Gastrocnemius medialis (tissue), 4 donors: ENCODE data around the gene SOX1. TPM values are rescaled to one million over a fixed set of nuclear protein-coding genes. Genes with fewer than 3 reads are reported as not detected.

Experiments
- ATAC-seq, 2 donors: fragments of 150-250 bp; one replicate each; pipeline ENCODE4 v1.9.1; 2016
- DNase-seq, 2 donors: peaks; one replicate each; pipeline ENCODE4 v3.0.0-alpha.2; 2019
- H3K27ac ChIP-seq, 4 donors: fragments of 200-600 bp; sonication (generic); 1 replicate in 1 of 4; 2 replicates in 3 of 4; pipeline ENCODE4 v1.5.1; 2016 to 2018; ENCODE audit warnings: mild to moderate bottlenecking in 2 of 4, moderate library complexity in 1 of 4
- H3K27me3 ChIP-seq, 3 donors: fragments of 200-600 bp; sonication (generic) in 2 of 3; 1 replicate in 1 of 3; 2 replicates in 2 of 3; pipeline versions ENCODE4 v1.5.1 to v1.6.0; 2016 to 2019; ENCODE audit warnings: mild to moderate bottlenecking in 1 of 3, moderate library complexity in 1 of 3
- H3K36me3 ChIP-seq, 2 donors: fragments of 200-600 bp; sonication (generic) in 1 of 2; one replicate each; pipeline ENCODE4 v1.5.1; 2017 to 2018
- H3K4me1 ChIP-seq, 2 donors: fragments of 200-600 bp; sonication (generic) in 1 of 2; one replicate each; pipeline ENCODE4 v1.5.1; 2016 to 2017; ENCODE audit warnings: mild to moderate bottlenecking in 2 of 2
- H3K4me3 ChIP-seq, 4 donors: fragments of 200-600 bp; sonication (generic) in 3 of 4; 1 replicate in 1 of 4; 2 replicates in 3 of 4; pipeline ENCODE4 v1.5.1; 2016 to 2019; ENCODE audit warnings: mild to moderate bottlenecking in 2 of 4
- H3K9me3 ChIP-seq, 3 donors: fragments of 200-600 bp; sonication (generic) in 2 of 3; 1 replicate in 1 of 3; 2 replicates in 2 of 3; pipeline ENCODE4 v1.5.1; 2016 to 2019
- POLR2A ChIP-seq, 2 donors: fragments of 450-650 bp; IDR thresholded peaks; one replicate each; pipeline ENCODE4 v1.6.1; 2017; ENCODE audit warnings: antibody characterized with exemption in 2 of 2, mild to moderate bottlenecking in 2 of 2, moderate library complexity in 2 of 2
- in situ Hi-C, 4 donors: fragments of 200-750 bp; cut with MboI; loops; one replicate each; pipeline versions ENCODE4 v1.15.0 to v1.8.0; 2017; ENCODE audit warnings: low sequenced_read_pairs in 4 of 4
- intact Hi-C: fragments of 100-400 bp; cut with DNase I; formaldehyde crosslinking; loops from one replicate; pipeline ENCODE4 v1.15.1; 2023; ENCODE audit warnings: low total_unique reads
- total RNA-seq, 4 donors: library from RNA; depleted of rRNA; stranded (reverse); fragments of >200 nt; gene quantifications; one replicate each; pipeline versions ENCODE4 v1.1.0 to v1.2.3, GENCODE V29; 2016
- TF ChIP-seq, protein P1 (sequence below), 5 experiments: fragments of 450-650 bp in 3 of 5; fragments of 200-600 bp in 2 of 5; sonication (generic) in 2 of 5; IDR thresholded peaks in 4 of 5; conservative IDR thresholded peaks in 1 of 5; 1 replicate in 4 of 5; 2 replicates in 1 of 5; pipeline ENCODE4 v1.5.1; 2016 to 2019; ENCODE audit warnings: antibody characterized with exemption in 5 of 5, mild to moderate bottlenecking in 3 of 5, moderate library complexity in 3 of 5

Gene SOX1
- total RNA-seq, 4 donors from 2014 or later, result not detected

GRCh38 chr13:112069845-112070251 lies 2.9 kb downstream of the SOX1 start:
- no peak overlapping the region for H3K27ac ChIP-seq
- intact Hi-C loops (no loop called here), in situ Hi-C loops (no loop called here)
- H3K9me3 ChIP-seq, result no peaks in the 10 kb centered on the region
- TF ChIP-seq, protein P1, sequence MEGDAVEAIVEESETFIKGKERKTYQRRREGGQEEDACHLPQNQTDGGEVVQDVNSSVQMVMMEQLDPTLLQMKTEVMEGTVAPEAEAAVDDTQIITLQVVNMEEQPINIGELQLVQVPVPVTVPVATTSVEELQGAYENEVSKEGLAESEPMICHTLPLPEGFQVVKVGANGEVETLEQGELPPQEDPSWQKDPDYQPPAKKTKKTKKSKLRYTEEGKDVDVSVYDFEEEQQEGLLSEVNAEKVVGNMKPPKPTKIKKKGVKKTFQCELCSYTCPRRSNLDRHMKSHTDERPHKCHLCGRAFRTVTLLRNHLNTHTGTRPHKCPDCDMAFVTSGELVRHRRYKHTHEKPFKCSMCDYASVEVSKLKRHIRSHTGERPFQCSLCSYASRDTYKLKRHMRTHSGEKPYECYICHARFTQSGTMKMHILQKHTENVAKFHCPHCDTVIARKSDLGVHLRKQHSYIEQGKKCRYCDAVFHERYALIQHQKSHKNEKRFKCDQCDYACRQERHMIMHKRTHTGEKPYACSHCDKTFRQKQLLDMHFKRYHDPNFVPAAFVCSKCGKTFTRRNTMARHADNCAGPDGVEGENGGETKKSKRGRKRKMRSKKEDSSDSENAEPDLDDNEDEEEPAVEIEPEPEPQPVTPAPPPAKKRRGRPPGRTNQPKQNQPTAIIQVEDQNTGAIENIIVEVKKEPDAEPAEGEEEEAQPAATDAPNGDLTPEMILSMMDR (IDR thresholded peaks at IDR 0.05 in 4 of 5, conservative IDR thresholded peaks at IDR 0.05 in 1 of 5), result no peak
- no peak for TF ChIP-seq POLR2A (IDR thresholded peaks at IDR 0.05)
- DNase-seq (no peak), ATAC-seq (no peak)
- H3K4me1 ChIP-seq, result peaks cover 0 to 4% of the 10 kb centered on the region in 2 donors
- H3K36me3 ChIP-seq, result no peaks in the 10 kb centered on the region
- peaks cover 66 to 84% (median 72%) of the 10 kb centered on the region in 3 donors for H3K27me3 ChIP-seq
- no peak overlapping the region for H3K4me3 ChIP-seq

- DNase-seq (no peak), ATAC-seq (no peak)
- no peaks in the 10 kb centered on the region for H3K36me3 ChIP-seq
- peaks cover 72 to 81% (median 74%) of the 10 kb centered on the region in 3 donors for H3K27me3 ChIP-seq
- no peaks in the 10 kb centered on the region for H3K9me3 ChIP-seq
- intact Hi-C loops (no loop called here), in situ Hi-C loops (no loop called here)
- H3K4me3 ChIP-seq, result no peak overlapping the region
- no peak overlapping the region for H3K27ac ChIP-seq
- peaks cover 0 to 4% of the 10 kb centered on the region in 2 donors for H3K4me1 ChIP-seq
- no peak for TF ChIP-seq POLR2A (IDR thresholded peaks at IDR 0.05)
- TF ChIP-seq, protein P1 (IDR thresholded peaks at IDR 0.05 in 4 of 5, conservative IDR thresholded peaks at IDR 0.05 in 1 of 5), result no peak
Measured at GRCh38 chr13:112071102-112071722, 4.3 kb downstream of the SOX1 start.

DNA sequence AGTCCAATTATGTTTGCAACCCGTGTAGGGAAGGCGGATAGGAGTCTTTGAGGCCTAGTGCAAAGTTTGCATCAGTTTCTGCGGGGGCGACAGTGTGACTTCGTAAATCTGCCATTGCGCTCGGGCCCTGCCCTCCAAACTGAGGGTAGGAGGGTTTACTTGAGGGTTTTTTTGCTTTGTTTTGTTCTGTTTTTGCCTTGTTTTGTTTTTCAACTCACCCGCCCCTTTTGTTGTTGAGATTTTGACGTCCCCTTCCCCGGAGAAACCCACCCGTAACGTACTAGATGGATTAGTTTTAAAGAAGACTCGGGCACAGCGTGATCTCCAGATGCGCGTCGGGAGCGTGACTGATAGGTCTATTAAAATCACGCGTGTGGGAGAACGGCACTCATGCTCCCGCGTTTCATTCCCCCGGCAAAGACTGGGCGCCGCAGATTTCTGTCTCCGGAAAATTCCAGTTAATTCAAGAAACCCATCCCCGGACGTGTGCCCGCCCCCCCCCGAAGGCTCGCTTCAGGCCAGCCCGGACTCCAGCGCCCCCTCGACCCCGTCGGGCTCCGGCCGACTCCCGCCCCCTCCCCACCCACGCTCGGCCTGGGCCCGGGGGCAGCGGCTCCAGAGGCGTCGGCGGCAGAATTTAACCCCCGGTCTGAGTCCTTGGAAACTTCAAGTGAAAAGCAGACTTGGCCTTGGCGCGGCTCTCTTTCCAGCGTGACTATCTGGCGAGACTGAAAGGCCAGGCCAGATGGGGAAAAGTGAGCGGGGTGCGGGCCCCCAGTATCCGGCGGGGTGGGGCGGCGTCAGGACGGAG lies 5.0 kb downstream of the SOX1 start:
- Histone ChIP-seq H3K27ac (no peak overlapping the region), H3K4me1 (peaks cover 0 to 4% of the 10 kb centered on the region in 2 donors), H3K4me3 (peak overlapping the region in 2 of 4 donors; percentile 13 to 25), H3K9me3 (no peaks in the 10 kb centered on the region), H3K27me3 (peaks cover 74 to 83% (median 75%) of the 10 kb centered on the region in 3 donors), H3K36me3 (no peaks in the 10 kb centered on the region)
- TF ChIP-seq, protein P1 (IDR thresholded peaks at IDR 0.05 in 4 of 5, conservative IDR thresholded peaks at IDR 0.05 in 1 of 5), result no peak
- TF ChIP-seq POLR2A (IDR thresholded peaks at IDR 0.05), result no peak
- in situ Hi-C loops, result no loop called here
- ATAC-seq (no peak), DNase-seq (no peak)
- intact Hi-C loops, result no loop called here

GRCh38 chr13:112072534-112073244 lies 5.7 kb downstream of the SOX1 start:
- Histone ChIP-seq H3K27ac (no peak overlapping the region), H3K36me3 (no peaks in the 10 kb centered on the region), H3K4me3 (peak overlapping the region in 3 of 4 donors; percentile 13 to 25 (median 25)), H3K27me3 (peaks cover 74 to 84% (median 76%) of the 10 kb centered on the region in 3 donors), H3K4me1 (peaks cover 0 to 4% of the 10 kb centered on the region in 2 donors), H3K9me3 (no peaks in the 10 kb centered on the region)
- intact Hi-C loops, result no loop called here
- ATAC-seq, result no peak
- no peak for DNase-seq
- in situ Hi-C loops, result no loop called here
- TF ChIP-seq POLR2A (IDR thresholded peaks at IDR 0.05), result no peak
- TF ChIP-seq, protein P1 (IDR thresholded peaks at IDR 0.05 in 4 of 5, conservative IDR thresholded peaks at IDR 0.05 in 1 of 5), result no peak
